ENCODE measurements around the gene SMTNL1.
A peak's percentile ranks its signal among the peaks of the same experiment; 100 is the strongest.
"Not testable (repeated sequence)": the region's sequence is repeated elsewhere in the genome, so short reads cannot be mapped to it uniquely, and the experiment has no call there.

The SMTNL1 gene

DNA sequence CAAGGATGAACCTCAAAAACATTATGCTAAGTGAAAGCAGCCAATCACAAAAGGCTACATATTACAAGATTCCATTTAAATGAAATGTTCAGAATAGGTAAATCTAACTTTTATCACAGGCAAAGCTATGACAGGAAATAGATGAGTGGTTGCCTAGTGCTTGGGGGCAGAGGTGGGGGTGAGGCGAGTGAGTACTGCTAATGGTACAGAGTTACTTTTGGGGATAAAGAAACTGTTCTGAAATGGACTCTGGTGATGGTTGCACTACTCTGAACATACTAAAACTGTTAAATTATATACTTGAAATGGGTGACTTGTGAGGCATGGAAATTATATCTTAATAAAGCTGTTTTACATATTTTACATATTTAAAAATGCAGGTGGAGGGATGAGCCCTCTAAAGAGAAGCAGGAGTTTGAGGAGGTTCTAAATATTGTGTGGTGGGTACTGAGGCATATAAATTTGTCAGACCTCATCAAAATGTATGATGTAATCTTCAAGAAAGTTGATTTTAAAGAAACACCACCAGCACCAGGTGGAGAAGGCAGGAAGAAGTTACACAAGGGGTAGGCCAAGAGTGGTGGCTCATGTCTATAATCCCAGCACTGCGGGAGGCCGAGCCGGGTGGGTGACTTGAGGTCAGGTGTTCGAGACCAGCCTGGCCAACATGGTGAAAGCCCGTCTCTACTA lies 25.5 kb upstream of the SMTNL1 start:
- DNase-seq (ENCODE audit: low read depth), result no peak

DNA sequence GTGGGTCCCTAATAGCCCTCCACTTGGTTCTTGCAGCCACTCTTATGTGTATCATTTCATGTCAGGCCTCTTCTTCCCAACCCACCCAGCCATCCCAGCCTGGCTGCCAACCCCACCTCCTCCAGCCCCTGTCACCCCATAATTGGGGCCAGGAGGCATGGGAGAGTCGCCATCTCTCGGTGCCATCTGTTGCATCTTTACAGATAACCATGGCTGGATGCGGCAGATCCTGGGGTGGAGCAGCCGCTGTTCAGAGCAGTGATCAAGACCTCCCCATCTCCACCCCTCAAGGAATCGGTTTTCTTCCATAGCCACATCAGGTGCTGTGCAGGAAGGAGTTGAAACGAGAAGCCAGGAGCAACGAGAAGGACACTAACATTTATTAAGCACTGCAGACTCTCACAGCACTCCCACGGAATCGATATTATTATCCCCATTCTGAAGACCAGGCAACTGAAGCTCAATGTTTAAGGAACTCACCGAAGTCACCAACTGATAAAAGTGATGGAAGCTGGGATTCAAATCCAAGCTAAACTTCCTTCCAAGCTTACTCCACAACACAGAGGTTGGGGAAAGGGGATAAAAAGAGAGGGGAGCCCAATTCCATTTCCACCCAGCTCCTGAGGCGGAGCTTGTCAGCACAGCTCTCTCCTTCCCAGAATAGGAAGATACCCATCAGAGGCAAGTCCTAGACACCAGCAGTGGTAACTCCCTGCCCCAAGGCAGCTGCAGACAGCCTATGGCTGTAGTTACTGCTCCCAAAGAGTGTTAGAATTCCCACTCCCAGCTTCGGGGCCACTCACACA lies 24.5 kb upstream of the SMTNL1 start:
- DNase-seq (ENCODE audit: low read depth), result no peak

- DNase-seq (ENCODE audit: low read depth), result no peak
Measured at GRCh38 chr11:57513452-57513795, 24.0 kb upstream of the SMTNL1 start.

GRCh38 chr11:57513911-57514537 lies 23.4 kb upstream of the SMTNL1 start:
- DNase-seq (ENCODE audit: low read depth), result peak; percentile 27

DNA sequence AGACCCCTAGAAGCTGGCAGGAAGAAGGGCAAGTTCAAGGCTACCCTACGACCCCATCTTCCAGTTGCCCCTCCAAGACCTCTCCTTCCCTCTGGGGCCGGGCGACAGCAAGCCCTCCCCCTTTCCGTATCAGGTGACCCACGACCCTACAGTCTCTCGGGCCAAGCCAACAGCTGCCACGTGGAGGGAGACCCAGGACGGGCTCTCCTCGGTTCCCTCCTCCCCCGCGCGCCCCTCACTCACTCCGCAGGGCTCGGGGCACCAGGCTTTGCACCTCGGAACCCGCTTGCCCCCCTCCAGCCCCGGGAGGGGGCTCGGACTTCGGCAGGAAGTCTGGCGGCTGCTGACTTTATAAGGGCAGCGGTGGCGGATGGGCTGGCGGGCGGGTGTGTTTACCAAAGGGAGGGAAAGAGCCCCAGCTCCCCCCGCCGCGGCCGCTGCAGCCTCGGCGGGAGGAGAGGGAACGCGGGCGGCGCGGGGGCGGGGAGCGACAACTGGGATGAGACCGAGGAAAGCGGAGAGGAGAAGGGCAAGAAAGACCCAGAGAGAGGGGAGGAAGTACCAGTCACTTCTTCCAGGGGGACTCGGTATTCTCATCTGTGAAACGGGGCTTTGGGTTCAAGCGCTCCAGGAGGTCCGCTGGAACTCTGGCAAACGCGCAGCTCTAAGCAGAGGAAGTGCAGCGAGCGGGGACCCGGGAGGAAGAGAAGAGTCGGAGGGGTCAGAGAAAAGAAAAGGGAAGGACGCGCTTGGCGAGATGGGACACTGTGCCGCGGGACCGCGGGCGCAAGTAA lies 22.7 kb upstream of the SMTNL1 start:
- peak; percentile 43 for DNase-seq (ENCODE audit: low read depth)

DNA sequence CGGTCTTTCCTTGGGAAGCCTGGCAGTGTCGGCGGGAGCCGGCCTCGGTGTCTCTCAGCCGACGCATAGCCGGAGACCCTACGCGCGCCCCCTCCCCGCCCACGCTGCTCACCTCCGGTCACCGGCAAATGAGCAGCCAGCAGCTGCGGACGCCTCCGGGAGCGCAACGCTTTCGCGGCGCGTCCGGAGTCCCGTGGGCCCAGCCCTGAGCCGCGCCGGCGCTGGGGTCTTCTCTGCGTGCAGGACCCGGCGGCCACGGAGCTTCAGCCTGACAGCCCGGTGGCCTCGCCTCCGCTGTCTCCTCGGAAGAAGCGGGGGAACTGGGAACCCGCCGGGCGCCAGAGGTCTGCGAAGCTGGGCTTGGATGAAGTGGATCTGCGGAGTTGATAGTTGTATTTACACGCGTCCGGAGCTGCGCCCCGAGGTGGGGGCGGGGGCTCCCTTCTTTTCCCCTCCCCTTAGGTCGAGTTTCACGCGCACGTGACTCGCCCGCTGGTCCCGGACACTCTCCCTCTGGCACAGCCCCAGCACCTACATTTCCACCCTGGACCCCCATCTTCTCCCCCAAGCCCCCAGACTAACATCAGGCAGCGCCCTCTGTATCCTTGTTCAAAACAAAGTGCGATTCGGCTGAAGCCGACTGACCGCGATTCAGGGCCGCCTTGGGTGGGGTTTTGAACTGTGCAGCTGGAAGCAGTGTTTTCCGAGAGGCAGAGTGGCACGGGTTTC lies 21.9 kb upstream of the SMTNL1 start, which contains the start of gene SLC43A1:
SLC43A1 (minus strand) TSS at position 371 of the 729 bp plus-strand sequence. CDS start 1,591 bp downstream, outside the sequence.
- peak; percentile 41 for DNase-seq (ENCODE audit: low read depth)

GRCh38 chr11:57516061-57516443 lies 21.3 kb upstream of the SMTNL1 start:
- no peak for DNase-seq (ENCODE audit: low read depth)

GRCh38 chr11:57521116-57521515 lies 16.3 kb upstream of the SMTNL1 start:
- DNase-seq (ENCODE audit: low read depth), result no peak

GRCh38 chr11:57523419-57523818 lies 14.0 kb upstream of the SMTNL1 start:
- no peak for DNase-seq (ENCODE audit: low read depth)

- peak; percentile 52 for DNase-seq (ENCODE audit: low read depth)
Measured at GRCh38 chr11:57527056-57527631, 10.3 kb upstream of the SMTNL1 start.

- no peak for DNase-seq (ENCODE audit: low read depth)
Measured at GRCh38 chr11:57529012-57529411, 8.4 kb upstream of the SMTNL1 start.

DNA sequence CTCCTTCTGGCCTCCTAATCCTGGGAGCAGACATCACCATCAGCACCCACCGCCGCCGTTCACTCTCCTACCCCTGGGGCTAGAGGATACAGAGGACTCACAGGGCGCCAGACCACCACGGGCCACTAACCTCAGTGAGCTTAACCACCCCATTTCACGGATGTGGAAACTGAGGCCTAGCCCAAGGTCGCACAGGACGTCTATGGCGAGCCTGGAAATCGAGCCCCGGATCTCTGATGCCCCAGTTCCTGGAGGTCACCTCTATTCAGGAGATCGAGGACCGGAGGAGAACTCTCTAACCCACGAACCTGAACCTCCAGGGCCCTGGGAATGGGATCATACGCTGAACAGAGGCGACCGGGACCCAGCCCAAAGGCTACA lies 7.2 kb upstream of the SMTNL1 start:
- no peak for DNase-seq (ENCODE audit: low read depth)

DNA sequence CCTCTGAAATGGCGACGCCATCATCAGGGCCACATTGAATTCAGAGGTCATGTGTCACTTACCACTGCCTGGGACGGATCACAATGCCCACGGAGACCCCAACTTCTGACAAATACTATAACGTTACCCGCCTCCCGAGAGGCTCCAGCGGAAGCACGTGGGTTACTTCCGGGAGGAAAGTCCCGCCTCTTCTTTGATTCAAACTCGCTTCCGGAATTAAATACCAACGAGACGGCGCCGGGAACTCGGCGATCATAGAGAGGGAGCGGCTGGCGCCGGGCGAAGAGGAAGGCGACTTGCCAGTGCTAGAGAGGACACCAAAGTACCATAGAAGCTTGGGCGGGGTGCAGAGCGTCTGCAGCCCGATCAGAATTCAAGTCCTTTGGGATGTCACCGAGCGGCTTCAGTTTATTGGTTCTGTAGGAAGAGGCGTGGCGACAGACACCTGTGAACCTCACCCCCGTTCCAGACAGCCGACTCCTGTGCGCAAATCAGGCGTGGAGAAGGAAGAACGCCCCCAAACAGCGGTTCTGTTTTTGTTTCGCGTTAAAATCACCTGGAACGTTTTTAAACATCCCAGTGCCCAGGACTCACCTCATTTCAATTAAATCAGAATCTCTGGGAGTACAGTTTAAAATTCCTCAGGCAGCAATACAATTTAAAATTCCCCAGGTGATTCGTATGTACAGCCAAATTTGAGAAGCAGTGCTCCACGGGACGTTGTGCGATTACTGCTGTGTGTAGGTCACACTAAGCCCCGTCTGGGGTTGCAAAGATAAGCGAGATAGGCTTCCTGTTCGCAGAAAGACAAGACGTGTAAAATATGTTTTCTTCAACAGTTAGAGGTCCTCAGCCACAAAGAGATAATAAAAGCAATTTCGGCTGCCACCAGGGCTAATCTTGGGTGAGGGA lies 6.5 kb upstream of the SMTNL1 start, which contains the start of gene TIMM10:
TIMM10 (minus strand) TSS at position 159 of the 912 bp plus-strand sequence. CDS start 565 bp downstream, outside the sequence.
- DNase-seq (ENCODE audit: low read depth), result peak; percentile 90

DNA sequence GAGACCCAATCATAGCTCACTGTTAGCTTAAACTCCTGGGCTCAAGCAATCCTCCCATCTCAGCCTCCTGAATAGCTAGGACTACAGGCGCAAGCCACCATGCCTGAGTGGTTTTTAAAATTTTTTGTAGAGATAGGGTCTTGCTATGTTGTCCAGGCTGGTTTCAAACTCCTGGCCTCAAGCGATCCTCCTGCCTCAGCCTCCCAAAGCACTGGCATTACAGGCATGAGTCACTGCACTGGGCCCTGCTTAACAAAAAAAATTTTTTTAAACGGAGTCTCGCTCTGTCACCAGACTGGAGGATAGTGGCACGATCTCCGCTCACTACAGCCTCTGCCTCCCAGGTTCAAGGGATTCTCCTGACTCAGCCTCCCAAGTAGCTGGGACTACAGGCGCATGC lies 2.9 kb upstream of the SMTNL1 start:
- DNase-seq (ENCODE audit: low read depth), result not testable (repeated sequence)

GRCh38 chr11:57539342-57539741 lies 1.9 kb downstream of the SMTNL1 start:
- no peak for DNase-seq (ENCODE audit: low read depth)

DNA sequence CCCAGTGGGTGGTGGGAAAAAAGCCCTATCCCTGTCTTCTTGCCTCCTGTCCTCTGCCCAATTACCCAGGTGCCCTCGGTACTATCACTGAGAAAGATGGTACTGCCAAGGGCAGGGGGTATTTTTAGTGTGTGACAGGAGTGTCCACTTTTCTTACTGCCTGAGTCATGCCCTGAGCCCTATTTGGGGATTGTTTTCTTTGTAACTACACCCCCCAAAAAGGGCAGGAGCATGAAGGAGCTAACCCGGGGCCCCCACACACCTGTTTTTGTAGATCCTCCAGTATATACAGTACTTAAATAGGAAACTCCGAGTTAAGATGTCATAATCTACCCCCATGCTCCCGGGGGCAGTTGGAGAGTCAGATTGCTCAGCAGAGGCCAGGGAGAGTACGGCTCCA lies 3.8 kb downstream of the SMTNL1 start:
- DNase-seq (ENCODE audit: low read depth), result no peak

GRCh38 chr11:57542582-57542981 lies 5.2 kb downstream of the SMTNL1 start:
- DNase-seq (ENCODE audit: low read depth), result no peak

DNA sequence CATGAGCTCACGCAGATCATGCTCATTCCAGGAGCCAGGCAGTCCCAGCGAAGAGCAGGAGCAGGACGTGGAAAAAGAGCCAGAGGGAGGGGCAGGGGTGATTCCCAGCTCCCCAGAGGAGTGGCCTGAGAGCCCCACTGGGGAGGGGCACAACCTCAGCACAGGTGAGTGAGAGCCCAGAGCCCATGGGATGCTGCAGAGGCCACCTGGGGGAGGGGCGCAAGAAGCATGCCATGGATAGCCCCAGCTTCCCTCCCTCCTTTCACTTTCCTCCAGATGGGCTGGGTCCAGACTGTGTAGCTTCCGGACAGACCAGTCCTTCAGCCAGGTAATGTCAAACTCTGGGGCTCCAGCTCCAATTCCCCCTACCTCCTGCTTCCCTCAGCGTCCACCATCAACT lies 6.2 kb downstream of the SMTNL1 start:
- no peak for DNase-seq (ENCODE audit: low read depth)

DNA sequence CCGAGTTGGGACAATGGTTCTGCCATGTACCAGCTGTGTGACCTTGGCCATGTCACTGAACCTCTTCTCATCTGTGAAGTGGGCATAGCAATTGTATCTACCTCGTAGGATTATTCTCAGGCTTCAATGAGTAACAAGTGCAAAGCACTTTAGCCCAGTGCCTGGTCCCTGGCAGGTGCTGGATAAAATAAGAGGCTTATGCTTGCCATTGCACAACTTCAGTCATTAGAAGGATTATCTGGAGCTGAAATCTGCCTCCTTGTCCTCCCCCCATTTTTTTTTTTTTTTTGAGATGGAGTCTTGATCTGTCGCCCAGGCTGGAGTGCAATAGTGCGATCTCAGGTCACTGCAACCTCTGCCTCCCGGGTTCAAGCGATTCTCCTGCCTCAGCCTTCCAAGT lies 7.2 kb downstream of the SMTNL1 start:
- no peak for DNase-seq (ENCODE audit: low read depth)

DNA sequence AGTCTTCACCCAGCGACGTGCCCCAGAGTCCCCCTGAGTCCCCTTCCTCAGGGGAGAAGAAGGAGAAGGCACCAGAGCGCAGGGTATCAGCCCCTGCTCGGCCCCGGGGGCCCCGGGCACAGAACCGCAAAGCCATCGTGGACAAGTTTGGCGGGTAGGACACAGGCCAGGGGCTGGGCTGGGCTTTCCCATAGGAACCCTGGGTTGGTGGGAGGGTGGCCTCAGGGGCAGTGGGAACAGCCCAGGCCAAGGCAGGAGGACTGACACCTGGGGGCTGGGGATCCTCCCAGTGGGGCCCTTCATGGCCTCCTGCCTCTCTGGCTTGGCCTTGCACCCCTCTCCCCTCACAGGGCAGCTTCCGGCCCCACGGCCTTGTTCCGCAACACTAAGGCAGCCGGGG lies 8.5 kb downstream of the SMTNL1 start:
- no peak for DNase-seq (ENCODE audit: low read depth)

Measured in activated T-cell treated with anti-CD3 and anti-CD28 coated beads for 48 hours (primary cell).